Glomerular endothelial cell (primary cell): ENCODE data around the gene AJAP1. TPM values are rescaled to one million over a fixed set of nuclear protein-coding genes. Genes with fewer than 3 reads are reported as not detected.
"Not testable (repeated sequence)": the region's sequence is repeated elsewhere in the genome, so short reads cannot be mapped to it uniquely, and the experiment has no call there.

ENCODE experiments used
- DNase-seq: peaks from one replicate; pipeline ENCODE4 v3.0.0-alpha.2; 2011; ENCODE audit warnings: low read depth, low spot score; ENCODE audit errors: extremely low read depth
- total RNA-seq: library from RNA; depleted of rRNA; stranded (reverse); fragments of >200 nt; gene quantifications from 2 replicates; pipeline ENCODE4 v1.2.3, GENCODE V29; 2015

Gene AJAP1
- total RNA-seq, 1 donor from 2014 or later = 0.06 TPM

DNA sequence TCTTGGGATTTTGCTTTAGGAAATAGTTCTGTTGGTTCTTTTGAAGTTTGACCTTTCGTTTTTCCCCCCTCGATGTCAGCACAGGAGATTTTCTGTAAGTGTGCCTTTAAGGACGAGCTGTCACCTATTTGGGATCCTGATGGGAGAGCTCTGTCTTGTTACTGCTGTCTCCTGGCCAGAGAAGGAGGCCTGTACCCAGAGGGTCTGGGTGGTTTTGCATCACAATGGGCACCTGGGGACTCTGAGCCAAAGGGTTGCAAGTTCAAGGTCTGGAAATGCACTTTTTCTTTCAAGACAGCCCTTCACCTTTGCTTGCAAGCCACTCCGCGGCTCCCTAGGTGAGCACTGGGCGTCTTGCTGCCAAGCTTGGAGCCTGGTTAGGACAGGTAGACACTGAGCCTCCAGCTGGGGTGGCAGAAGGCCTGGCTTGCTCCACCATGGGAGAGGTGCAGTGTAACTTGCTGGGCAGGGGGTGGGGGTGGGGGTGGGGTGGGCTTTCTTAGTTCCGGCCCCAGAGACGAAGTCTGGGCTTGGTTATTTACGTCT, 2.9 kb downstream of the AJAP1 start:
- DNase-seq = no peak

DNA sequence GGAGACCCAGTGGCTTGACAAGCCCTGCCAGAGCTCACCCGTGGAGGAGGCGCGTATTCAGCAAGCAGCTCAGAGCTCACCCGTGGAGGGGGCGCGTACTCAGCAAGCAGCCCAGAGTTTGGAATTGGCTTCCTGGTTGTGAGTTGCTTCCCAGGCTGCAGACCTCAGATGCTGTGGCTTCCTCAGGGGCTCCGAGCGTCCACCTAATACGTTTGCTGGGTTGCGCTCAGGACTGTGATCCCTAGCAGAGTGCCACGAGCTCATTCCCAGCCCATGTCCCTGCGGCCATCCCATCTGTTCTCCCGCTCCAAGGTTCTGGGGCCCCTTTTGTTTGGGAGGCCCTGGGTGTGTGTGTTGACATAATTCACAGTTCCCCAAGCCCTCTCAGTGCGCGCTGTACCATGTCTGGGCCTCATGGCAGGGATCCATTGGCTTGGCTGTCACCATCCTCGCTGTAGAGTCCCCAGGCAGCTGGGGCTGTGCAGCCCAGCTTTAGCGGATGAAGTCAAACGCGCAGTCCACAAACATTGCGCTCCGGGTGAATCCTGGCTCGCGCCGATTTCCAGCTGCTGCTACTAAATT, 3.6 kb downstream of the AJAP1 start:
- no peak for DNase-seq

- DNase-seq = no peak
Measured at GRCh38 chr1:4658643-4659628, 4.5 kb downstream of the AJAP1 start.

DNA sequence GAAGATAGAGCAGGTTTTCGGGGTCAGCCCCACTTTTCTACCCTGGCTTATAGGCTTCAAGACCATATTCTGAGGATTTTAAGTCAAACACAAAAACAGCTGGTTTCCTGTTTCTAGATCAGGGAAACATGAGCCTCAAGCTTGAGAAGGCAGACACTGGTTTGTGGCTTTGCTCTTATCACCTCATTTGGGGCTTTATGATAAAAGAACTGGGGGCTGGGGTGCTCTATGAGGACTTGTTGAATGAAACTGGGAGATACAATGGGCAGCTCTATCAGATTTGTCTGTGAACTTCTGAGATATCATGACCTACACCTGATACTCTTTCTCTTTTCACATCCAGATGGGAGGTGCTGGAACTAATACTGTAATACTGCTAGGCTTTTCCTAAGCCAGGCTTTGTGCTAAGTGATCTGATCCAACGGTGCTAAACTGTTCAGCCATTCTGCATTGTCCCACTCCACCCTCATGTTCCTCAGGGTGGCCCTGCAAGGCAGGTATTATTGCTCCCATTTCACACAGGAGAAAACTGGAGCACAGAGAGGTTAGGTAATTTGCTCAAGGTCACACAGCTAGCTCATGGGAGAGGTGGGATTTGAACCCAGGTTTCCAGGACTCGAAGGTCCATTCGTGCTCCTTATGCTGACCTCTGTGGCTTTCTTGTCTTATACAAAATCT, 6.6 kb downstream of the AJAP1 start:
- DNase-seq = no peak

DNA sequence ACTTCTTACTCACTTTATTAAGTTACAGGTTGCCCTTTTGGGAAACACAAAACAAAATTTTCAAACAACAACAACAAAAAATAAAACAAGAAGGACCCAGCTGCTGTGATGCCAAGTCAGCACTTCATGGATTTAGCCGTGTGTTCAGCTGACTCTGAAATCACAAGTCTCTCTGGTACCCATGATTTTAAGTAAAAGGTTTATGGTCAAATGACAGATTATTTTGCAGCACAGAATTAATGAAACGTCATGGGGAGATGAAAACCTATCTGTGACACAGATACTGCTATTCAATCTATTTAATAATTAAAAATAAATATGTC, 7.1 kb downstream of the AJAP1 start:
- DNase-seq = no peak

GRCh38 chr1:4662168-4662567, 7.8 kb downstream of the AJAP1 start:
- DNase-seq = no peak

DNA sequence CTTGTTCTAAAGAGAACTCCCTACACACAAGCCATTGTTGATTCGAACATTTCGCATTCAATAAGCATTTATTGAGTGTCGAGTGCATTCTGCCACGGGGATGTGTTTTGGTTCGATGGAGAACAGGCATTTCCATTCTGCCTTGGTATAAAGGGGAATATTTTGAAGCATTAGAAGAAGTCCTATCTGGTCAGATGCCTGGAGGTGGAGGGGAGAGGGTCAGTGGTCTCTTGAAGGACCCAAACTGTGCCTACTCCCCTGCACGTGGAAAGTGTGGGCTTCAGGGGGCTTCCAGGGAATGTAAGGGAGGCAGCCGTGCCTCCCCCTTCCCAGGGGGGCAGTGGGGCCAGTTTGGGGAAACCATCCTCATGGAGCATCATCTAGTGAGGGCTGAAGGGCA, 8.3 kb downstream of the AJAP1 start:
- no peak for DNase-seq

- DNase-seq = no peak
Measured at GRCh38 chr1:4664095-4664494, 9.7 kb downstream of the AJAP1 start.

GRCh38 chr1:4664606-4665005, 10.2 kb downstream of the AJAP1 start:
- DNase-seq = no peak

DNA sequence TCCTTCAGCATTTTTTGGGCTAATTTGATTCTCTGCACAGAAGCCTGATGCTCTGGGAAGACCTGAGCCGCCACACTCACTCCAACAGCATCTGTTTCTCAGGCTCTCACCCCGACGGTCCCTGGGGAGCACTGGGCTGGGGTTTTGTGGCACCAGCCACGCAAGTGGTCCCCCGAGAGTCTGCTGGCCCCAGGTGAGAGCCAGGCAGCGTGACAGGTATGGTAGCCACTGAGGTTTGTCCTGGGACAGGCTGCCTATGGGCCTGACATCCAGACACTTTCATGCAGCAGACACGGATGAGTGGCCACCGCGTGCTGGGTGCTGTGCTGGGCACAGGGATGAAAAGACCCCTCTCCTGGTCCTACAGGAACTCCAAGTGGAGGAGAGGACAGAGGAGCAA, 11.0 kb downstream of the AJAP1 start:
- no peak for DNase-seq

DNA sequence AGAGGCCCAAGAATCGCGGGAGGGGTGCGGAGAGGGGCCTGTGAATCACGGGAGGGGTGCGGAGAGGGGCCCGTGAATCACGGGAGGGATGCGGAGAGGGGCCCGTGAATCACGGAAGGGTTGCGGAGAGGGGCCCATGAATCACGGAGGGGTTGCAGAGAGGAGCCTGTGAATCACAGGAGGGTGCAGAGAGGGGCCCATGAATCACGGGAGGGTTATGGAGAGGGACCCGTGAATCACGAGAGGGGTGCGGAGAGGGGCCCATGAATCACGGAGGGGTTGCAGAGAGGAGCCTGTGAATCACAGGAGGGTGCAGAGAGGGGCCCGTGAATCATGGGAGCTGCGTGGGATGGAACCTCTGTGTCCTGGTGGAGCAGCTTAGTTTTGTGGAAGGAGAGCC, 12.3 kb downstream of the AJAP1 start:
- not testable (repeated sequence) for DNase-seq

- DNase-seq = no peak
Measured at GRCh38 chr1:4668743-4669700, 14.6 kb downstream of the AJAP1 start.

DNA sequence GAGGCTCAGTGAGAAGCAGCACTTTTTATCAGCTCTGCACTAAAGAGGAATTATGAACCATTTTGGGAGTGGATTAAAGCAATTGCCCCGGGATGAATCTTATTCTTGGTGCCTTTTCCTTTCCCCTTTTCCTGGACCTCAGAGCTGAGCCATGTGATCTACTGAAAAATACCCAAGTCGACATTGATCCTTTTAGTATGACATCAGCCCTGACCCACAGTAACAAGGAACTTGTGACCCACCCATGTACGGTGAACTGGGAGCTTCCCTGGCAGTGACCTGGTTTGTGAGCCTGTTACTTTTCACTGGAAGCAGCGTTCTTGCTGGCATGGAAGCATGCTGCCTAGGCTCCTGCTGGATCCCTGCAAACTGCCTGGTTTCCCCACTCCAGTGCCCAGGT, 15.9 kb downstream of the AJAP1 start:
- DNase-seq = no peak

- DNase-seq = no peak
Measured at GRCh38 chr1:4671828-4672227, 17.4 kb downstream of the AJAP1 start.

GRCh38 chr1:4673494-4673893, 19.1 kb downstream of the AJAP1 start:
- DNase-seq = no peak

DNA sequence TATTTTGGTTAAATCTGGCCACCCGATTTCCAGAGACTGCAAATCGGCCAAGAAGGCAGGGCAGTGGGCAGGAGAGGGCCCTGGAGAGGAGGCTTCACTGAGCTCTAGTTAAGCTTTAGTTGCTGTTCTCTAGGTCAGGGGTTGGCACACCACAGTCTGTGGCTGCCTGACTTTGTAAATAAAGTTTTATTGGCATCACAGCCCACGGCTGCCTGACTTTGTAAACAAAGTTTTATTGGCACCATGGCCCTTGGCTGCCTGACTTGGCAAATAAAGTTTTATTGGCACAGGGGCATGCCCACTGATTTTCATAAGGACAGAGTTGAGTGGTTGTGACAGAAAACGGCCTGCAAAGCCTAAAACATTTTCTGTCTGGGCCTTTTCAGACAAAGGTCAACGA, 19.7 kb downstream of the AJAP1 start:
- DNase-seq = no peak

GRCh38 chr1:4674676-4675075, 20.3 kb downstream of the AJAP1 start:
- no peak for DNase-seq

DNA sequence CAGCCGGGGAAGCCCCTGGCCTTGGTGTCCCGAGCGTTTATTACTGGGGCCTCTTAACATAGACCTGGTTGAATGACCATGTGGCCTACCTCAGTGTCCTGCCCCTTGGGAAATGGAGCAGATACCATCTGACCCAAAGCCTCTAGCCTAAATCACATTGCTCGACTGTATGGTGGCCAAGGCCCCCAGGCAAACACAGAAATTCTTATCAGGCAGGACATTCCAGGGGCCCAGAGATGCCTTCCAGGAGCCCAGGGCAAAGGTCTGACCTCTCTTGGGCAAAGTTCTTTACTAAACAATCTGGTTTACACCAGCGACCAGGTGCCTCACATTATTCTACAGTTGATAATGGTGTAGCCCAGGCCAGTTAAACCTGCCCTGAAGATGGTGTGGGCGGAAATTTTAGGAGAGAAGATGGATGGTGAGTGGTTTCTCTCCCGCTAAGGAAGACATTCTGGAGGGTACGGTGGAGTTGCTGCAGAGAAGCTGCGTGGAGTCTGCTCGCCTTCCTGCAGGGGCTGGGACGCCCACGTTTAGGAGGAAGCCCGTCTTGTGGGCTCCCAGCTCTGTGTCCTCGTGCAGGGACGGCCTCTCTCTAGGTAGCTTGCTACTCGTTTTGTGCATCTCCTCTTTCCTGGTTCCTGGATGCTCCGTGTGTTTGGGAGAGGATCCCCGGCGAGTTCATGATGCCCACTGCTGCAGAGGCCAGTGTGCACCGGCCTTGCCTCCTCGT, 21.2 kb downstream of the AJAP1 start:
- no peak for DNase-seq

- DNase-seq = no peak
Measured at GRCh38 chr1:4676253-4676652, 21.8 kb downstream of the AJAP1 start.

- no peak for DNase-seq
Measured at GRCh38 chr1:4677608-4678007, 23.2 kb downstream of the AJAP1 start.
